Stimulated activated CD4-positive, alpha-beta T cell treated with anti-CD3 and anti-CD28 coated beads, Interleukin-1b, Interleukin-23, amount 100 ng/mL, for 1 hour (primary cell): Measurements from ENCODE around the gene NARF.
"Not testable (repeated sequence)": the region's sequence is repeated elsewhere in the genome, so short reads cannot be mapped to it uniquely, and the experiment has no call there.

Source experiments
- DNase-seq, 2 donors: peaks; one replicate each; pipeline ENCODE4 v3.0.0-alpha.2; 2020; ENCODE audit warnings: low read depth in 2 of 2

NARF gene

GRCh38 chr17:82446124-82446523 lies 12.4 kb upstream of the NARF start:
- DNase-seq, result no peak

- no peak for DNase-seq
These were observed 11.9 kb upstream of the NARF start for GRCh38 chr17:82446649-82447048.

- no peak for DNase-seq
These were observed 10.7 kb upstream of the NARF start for GRCh38 chr17:82447876-82448275.

GRCh38 chr17:82449131-82449882 lies 9.2 kb upstream of the NARF start:
- peak; percentile 17 to 39 for DNase-seq

- DNase-seq, result peak in 1 of 2 donors; percentile 22
These were observed 8.6 kb upstream of the NARF start for GRCh38 chr17:82449883-82450356.

- peak; percentile 85 to 96 for DNase-seq
These were observed 8.0 kb upstream of the NARF start, which contains the start of gene CYBC1 for GRCh38 chr17:82450357-82451106. Gene CYBC1, minus strand, starts transcription at chr17:82450752. Its CDS starts 1,498 bp downstream, at chr17:82449254.

GRCh38 chr17:82452162-82452561 lies 6.4 kb upstream of the NARF start:
- DNase-seq, result no peak

- not testable (repeated sequence) for DNase-seq
These were observed 5.4 kb upstream of the NARF start for GRCh38 chr17:82453151-82453550.

GRCh38 chr17:82453706-82454105 lies 4.8 kb upstream of the NARF start:
- DNase-seq, result not testable (repeated sequence)

GRCh38 chr17:82457073-82457928 lies 1.2 kb upstream of the NARF start:
- DNase-seq, result no peak

- DNase-seq, result no peak
These were observed 687 bp upstream of the NARF start for GRCh38 chr17:82457929-82458178.

- no peak for DNase-seq
These were observed 414 bp downstream of the NARF start for GRCh38 chr17:82458885-82459424.

- DNase-seq, result not testable (repeated sequence)
These were observed 1.4 kb downstream of the NARF start for GRCh38 chr17:82459936-82460335.

GRCh38 chr17:82461827-82462524 lies 3.4 kb downstream of the NARF start:
- no peak for DNase-seq

GRCh38 chr17:82463391-82463790 lies 4.8 kb downstream of the NARF start:
- no peak for DNase-seq

- DNase-seq, result no peak
These were observed 5.5 kb downstream of the NARF start for GRCh38 chr17:82463925-82464566.

- DNase-seq, result no peak
These were observed 6.0 kb downstream of the NARF start for GRCh38 chr17:82464567-82464929.

- DNase-seq, result no peak
These were observed 6.6 kb downstream of the NARF start for GRCh38 chr17:82465023-82465603.

- DNase-seq, result no peak
These were observed 10.2 kb downstream of the NARF start for GRCh38 chr17:82468692-82469091.

GRCh38 chr17:82470065-82470464 lies 11.5 kb downstream of the NARF start:
- DNase-seq, result no peak
